ENCODE results near the gene SORCS2. TPM values are rescaled to one million over a fixed set of nuclear protein-coding genes. Genes with fewer than 3 reads are reported as not detected.

Gene SORCS2
- under 0.01 and 0.93 TPM in 2 replicates for total RNA-seq

GRCh38 chr4:7192252-7193029 is at the start of gene SORCS2:
SORCS2 (plus strand) TSS chr4:7192538.

GRCh38 chr4:7434766-7435150 is 242.4 kb downstream of the SORCS2 start, which contains the start of gene PSAPL1:
PSAPL1 (minus strand) TSS chr4:7434930; CDS start chr4:7434879, 51 bp downstream.

Other genes starting within 250 kb of the SORCS2 start
- gene TADA2B, start 149.2 kb upstream of the SORCS2 start, total RNA-seq, result 19.1 and 20.4 TPM in 2 replicates
- gene GRPEL1, start 124.5 kb upstream of the SORCS2 start, total RNA-seq, result 74.2 and 80.3 TPM in 2 replicates
- not detected in 2 replicates for gene PSAPL1, start 242.4 kb downstream of the SORCS2 start, total RNA-seq